Measurements from ENCODE around the gene INSYN2B.
"Not testable (repeated sequence)": the region's sequence is repeated elsewhere in the genome, so short reads cannot be mapped to it uniquely, and the experiment has no call there.

The INSYN2B gene

DNA sequence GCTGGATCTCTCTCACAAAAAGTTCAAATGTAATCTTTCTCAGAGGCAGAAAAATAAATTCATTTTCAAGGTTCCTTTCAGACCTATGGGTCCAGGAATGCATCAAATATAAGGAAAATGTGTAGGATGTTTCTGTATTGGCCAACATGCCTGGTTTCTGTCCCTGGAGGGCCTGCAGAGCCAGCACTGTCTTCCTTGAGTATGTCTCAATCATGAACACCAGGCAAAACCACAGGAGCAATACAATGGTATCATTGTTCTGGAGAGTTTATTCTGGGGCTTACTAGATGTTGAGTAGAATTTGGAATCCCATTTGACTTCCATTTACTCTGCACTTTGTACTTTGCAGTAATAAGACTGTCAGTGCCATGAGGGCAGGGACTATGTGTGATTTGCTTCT, 23.5 kb downstream of the INSYN2B start:
- DNase-seq (ENCODE audit: low read depth in 1 of 2, low spot score in 1 of 2): no peak
- Histone ChIP-seq H3K27ac (replicated peaks) (no peak overlapping the region), H3K27me3 (ENCODE audit: insufficient read depth, poor library complexity, severe bottlenecking) (no peaks in the 10 kb centered on the region), H3K4me3 (replicated peaks; ENCODE audit: insufficient read depth, low read length) (no peak overlapping the region)
- TF ChIP-seq, protein P1, sequence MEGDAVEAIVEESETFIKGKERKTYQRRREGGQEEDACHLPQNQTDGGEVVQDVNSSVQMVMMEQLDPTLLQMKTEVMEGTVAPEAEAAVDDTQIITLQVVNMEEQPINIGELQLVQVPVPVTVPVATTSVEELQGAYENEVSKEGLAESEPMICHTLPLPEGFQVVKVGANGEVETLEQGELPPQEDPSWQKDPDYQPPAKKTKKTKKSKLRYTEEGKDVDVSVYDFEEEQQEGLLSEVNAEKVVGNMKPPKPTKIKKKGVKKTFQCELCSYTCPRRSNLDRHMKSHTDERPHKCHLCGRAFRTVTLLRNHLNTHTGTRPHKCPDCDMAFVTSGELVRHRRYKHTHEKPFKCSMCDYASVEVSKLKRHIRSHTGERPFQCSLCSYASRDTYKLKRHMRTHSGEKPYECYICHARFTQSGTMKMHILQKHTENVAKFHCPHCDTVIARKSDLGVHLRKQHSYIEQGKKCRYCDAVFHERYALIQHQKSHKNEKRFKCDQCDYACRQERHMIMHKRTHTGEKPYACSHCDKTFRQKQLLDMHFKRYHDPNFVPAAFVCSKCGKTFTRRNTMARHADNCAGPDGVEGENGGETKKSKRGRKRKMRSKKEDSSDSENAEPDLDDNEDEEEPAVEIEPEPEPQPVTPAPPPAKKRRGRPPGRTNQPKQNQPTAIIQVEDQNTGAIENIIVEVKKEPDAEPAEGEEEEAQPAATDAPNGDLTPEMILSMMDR (IDR thresholded peaks at IDR 0.05; ENCODE audit: insufficient read depth, low read length): no peak
- TF ChIP-seq, protein P2, sequence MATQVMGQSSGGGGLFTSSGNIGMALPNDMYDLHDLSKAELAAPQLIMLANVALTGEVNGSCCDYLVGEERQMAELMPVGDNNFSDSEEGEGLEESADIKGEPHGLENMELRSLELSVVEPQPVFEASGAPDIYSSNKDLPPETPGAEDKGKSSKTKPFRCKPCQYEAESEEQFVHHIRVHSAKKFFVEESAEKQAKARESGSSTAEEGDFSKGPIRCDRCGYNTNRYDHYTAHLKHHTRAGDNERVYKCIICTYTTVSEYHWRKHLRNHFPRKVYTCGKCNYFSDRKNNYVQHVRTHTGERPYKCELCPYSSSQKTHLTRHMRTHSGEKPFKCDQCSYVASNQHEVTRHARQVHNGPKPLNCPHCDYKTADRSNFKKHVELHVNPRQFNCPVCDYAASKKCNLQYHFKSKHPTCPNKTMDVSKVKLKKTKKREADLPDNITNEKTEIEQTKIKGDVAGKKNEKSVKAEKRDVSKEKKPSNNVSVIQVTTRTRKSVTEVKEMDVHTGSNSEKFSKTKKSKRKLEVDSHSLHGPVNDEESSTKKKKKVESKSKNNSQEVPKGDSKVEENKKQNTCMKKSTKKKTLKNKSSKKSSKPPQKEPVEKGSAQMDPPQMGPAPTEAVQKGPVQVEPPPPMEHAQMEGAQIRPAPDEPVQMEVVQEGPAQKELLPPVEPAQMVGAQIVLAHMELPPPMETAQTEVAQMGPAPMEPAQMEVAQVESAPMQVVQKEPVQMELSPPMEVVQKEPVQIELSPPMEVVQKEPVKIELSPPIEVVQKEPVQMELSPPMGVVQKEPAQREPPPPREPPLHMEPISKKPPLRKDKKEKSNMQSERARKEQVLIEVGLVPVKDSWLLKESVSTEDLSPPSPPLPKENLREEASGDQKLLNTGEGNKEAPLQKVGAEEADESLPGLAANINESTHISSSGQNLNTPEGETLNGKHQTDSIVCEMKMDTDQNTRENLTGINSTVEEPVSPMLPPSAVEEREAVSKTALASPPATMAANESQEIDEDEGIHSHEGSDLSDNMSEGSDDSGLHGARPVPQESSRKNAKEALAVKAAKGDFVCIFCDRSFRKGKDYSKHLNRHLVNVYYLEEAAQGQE (IDR thresholded peaks at IDR 0.05; ENCODE audit: insufficient replicate concordance, low read depth): no peak
- TF ChIP-seq GABPA (IDR thresholded peaks at IDR 0.05; ENCODE audit: low read depth) (no peak), POLR2AphosphoS5 (IDR thresholded peaks at IDR 0.05; ENCODE audit: low read depth) (no peak), SPI1 (IDR thresholded peaks at IDR 0.05; ENCODE audit: borderline replicate concordance, low read depth) (no peak)

DNA sequence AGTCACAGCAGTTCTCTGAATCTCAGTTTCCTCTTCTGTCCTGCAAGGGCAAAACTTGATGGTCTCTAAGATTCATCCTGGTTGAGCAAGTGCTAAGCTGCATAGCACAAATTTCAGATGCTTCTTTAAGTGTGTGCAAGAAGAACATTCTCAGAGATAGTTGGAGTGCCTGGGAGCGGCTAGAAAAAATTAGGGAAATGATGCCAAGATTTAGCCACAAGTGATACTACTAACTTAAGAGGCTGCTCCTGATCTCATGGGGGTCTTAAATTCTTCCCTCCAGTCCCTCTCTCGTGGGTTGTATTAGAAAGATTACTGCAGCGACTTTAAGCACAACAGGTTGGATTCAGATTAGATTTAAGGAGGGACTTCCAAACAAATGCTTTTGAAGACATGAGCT, 24.2 kb downstream of the INSYN2B start:
- TF ChIP-seq GABPA (IDR thresholded peaks at IDR 0.05; ENCODE audit: low read depth) (no peak), POLR2AphosphoS5 (IDR thresholded peaks at IDR 0.05; ENCODE audit: low read depth) (no peak), SPI1 (IDR thresholded peaks at IDR 0.05; ENCODE audit: borderline replicate concordance, low read depth) (no peak)
- TF ChIP-seq, protein P2 (IDR thresholded peaks at IDR 0.05; ENCODE audit: insufficient replicate concordance, low read depth): no peak
- TF ChIP-seq, protein P1 (IDR thresholded peaks at IDR 0.05; ENCODE audit: insufficient read depth, low read length): no peak
- Histone ChIP-seq H3K27ac (replicated peaks) (no peak overlapping the region), H3K4me3 (replicated peaks; ENCODE audit: insufficient read depth, low read length) (no peak overlapping the region), H3K27me3 (ENCODE audit: insufficient read depth, poor library complexity, severe bottlenecking) (no peaks in the 10 kb centered on the region)
- no peak for DNase-seq (ENCODE audit: low read depth in 1 of 2, low spot score in 1 of 2)

DNA sequence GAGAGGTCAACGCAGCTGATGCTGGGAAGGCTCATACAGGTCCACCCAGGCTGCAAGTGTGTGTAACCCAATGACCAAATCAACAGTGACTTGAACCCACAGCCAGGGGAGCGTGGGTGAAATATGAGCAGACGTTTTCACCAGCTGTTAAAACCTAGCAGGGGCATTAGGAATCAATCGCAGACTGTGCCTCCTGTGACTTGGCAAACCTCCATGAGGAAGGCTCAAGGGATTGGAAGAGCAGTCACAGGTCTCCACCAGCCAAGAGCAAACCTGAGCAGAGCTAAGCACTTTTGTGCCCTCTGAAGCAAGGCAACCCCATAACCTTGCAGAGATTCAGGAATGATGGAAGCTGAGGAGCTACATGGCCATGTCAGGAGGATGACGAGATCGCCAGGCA, 25.5 kb downstream of the INSYN2B start:
- TF ChIP-seq GABPA (IDR thresholded peaks at IDR 0.05; ENCODE audit: low read depth) (no peak), SPI1 (IDR thresholded peaks at IDR 0.05; ENCODE audit: borderline replicate concordance, low read depth) (no peak), POLR2AphosphoS5 (IDR thresholded peaks at IDR 0.05; ENCODE audit: low read depth) (no peak)
- TF ChIP-seq, protein P1 (IDR thresholded peaks at IDR 0.05; ENCODE audit: insufficient read depth, low read length): no peak
- TF ChIP-seq, protein P2 (IDR thresholded peaks at IDR 0.05; ENCODE audit: insufficient replicate concordance, low read depth): no peak
- no peak for DNase-seq (ENCODE audit: low read depth in 1 of 2, low spot score in 1 of 2)
- no peak overlapping the region for H3K27ac ChIP-seq (replicated peaks)
- H3K4me3 ChIP-seq (replicated peaks; ENCODE audit: insufficient read depth, low read length): no peak overlapping the region
- H3K27me3 ChIP-seq (ENCODE audit: insufficient read depth, poor library complexity, severe bottlenecking): no peaks in the 10 kb centered on the region

DNA sequence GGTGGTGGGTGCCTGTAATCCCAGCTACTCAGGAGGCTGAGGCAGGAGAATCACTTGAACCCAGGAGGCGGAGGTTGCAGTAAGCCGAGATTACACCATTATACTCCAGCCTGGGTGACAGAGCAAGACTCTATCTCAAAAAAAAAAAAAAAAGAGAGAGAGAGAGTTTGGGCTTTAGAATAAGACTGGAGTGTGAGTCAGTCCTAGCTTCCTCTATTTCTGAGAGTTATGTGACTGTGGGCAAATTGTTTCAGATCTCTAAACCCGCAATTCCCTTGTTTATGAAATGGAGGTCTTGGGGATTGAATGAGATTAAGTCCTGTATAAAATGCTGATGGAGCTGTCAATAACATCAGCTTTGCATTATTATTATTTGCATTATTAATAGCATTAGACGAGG, 27.1 kb downstream of the INSYN2B start:
- H3K4me3 ChIP-seq (replicated peaks; ENCODE audit: insufficient read depth, low read length); H3K27me3 ChIP-seq (ENCODE audit: insufficient read depth, poor library complexity, severe bottlenecking); H3K27ac ChIP-seq (replicated peaks): not testable (repeated sequence)
- peak in 1 of 2 experiments; percentile 18 for DNase-seq (ENCODE audit: low read depth in 1 of 2, low spot score in 1 of 2)

Data from HL-60 (cell line).